GM12873 (cell line): Measurements from ENCODE around the gene ASB16.

Experiments
- TF ChIP-seq, protein P1 (sequence below): IDR thresholded peaks from 2 replicates; pipeline ENCODE4 v1.5.1; 2012; ENCODE audit warnings: low read depth, mild to moderate bottlenecking, moderate library complexity, low read length, control low read depth; ENCODE audit not compliant: insufficient read depth; ENCODE audit errors: missing control alignments

Gene ASB16

GRCh38 chr17:44188576-44189403, 18.3 kb downstream of the ASB16 start:
- TF ChIP-seq, protein P1, sequence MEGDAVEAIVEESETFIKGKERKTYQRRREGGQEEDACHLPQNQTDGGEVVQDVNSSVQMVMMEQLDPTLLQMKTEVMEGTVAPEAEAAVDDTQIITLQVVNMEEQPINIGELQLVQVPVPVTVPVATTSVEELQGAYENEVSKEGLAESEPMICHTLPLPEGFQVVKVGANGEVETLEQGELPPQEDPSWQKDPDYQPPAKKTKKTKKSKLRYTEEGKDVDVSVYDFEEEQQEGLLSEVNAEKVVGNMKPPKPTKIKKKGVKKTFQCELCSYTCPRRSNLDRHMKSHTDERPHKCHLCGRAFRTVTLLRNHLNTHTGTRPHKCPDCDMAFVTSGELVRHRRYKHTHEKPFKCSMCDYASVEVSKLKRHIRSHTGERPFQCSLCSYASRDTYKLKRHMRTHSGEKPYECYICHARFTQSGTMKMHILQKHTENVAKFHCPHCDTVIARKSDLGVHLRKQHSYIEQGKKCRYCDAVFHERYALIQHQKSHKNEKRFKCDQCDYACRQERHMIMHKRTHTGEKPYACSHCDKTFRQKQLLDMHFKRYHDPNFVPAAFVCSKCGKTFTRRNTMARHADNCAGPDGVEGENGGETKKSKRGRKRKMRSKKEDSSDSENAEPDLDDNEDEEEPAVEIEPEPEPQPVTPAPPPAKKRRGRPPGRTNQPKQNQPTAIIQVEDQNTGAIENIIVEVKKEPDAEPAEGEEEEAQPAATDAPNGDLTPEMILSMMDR: no peak

DNA sequence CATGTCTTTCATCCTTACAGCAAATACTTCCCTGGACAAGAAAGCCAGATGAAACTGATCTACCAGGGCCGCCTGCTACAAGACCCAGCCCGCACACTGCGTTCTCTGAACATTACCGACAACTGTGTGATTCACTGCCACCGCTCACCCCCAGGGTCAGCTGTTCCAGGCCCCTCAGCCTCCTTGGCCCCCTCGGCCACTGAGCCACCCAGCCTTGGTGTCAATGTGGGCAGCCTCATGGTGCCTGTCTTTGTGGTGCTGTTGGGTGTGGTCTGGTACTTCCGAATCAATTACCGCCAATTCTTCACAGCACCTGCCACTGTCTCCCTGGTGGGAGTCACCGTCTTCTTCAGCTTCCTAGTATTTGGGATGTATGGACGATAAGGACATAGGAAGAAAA, 20.0 kb downstream of the ASB16 start:
- TF ChIP-seq, protein P1: no peak

DNA sequence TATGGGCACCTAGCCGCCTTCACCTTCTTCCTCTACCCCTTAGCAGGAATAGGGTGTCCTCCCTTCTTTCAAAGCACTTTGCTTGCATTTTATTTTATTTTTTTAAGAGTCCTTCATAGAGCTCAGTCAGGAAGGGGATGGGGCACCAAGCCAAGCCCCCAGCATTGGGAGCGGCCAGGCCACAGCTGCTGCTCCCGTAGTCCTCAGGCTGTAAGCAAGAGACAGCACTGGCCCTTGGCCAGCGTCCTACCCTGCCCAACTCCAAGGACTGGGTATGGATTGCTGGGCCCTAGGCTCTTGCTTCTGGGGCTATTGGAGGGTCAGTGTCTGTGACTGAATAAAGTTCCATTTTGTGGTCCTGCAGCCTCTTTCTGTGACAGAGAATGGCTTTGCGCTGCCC, 20.9 kb downstream of the ASB16 start:
- TF ChIP-seq, protein P1: no peak

GRCh38 chr17:44191941-44192496, 21.5 kb downstream of the ASB16 start:
- TF ChIP-seq, protein P1: no peak

DNA sequence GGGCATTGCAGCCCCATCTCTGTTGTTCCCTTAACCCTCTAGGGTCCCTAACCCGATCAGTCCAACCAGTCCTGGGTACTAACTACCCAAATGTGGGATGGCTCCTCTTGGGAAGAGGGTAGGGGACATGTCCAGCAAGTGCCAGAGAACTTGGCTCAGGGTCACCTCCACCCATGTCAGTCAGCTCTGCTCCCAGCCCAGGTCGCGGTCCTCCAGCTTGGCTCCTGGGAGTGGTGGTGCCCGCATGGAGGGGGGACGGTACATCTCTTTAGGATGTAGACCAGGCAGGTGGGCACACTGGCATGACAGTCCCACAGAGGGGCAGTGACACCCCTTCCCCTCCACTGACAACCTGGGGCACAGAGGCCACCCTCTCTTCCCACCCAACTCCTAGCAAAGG, 22.2 kb downstream of the ASB16 start:
- TF ChIP-seq, protein P1: no peak

DNA sequence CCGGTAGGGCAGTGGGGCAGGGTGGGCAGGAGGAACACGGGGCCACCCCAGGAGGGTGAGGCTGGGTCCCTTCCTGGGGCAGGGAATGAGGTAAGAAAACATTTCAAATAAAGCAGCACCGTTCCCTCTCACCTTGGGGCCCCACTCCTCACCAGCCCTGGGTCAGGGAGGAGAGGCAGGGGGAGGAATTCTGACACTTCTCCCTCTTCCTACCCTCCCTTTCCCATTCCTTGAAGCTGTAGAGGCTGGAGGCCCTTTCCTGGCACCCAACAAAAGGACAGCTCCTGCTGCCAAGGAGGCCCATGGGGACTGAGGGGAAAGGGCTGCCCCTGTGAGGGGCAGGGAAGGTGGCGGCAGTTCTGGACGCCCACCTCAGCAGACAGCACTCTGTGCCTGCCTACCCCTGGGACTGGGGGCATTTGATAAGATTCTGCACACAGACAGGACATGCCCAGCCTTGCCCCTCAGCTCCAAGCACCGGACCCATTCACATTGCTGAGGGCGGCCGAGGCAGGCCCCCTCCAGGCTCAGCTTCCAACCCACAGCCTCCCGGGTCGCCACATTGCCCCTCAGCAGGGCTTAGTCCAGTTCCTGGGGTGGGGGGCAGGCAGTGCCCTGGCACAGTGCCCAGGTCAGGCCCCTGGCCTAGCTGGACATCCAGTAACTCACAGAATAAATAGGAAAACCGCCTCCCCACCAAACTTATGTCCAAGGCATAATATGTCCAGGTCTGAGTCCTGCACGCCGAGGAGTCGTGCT, 23.0 kb downstream of the ASB16 start:
- TF ChIP-seq, protein P1: no peak

GRCh38 chr17:44197107-44197506, 26.6 kb downstream of the ASB16 start:
- TF ChIP-seq, protein P1: no peak
